Neural cell (in vitro differentiated cells): Measurements from ENCODE around the gene HSD11B1L.

Source experiments
- CTCF ChIP-seq: fragments of 450-650 bp; IDR thresholded peaks from 2 replicates; pipeline ENCODE4 v1.5.1; 2014; ENCODE audit warnings: antibody characterized with exemption, mild to moderate bottlenecking, moderate library complexity; ENCODE audit not compliant: poor library complexity, severe bottlenecking
- POLR2AphosphoS5 ChIP-seq: IDR thresholded peaks from 2 replicates; pipeline ENCODE4 v1.6.1; 2012
- RAD21 ChIP-seq: fragments of 450-650 bp; conservative IDR thresholded peaks from 2 replicates; pipeline ENCODE4 v1.6.1; 2014; ENCODE audit warnings: antibody characterized with exemption, mild to moderate bottlenecking, moderate library complexity

- TF ChIP-seq RAD21: no peak
- TF ChIP-seq CTCF: no peak
- no peak for TF ChIP-seq POLR2AphosphoS5
Measured at GRCh38 chr19:5718037-5718578, 37.3 kb downstream of the HSD11B1L start.
